Esophagus squamous epithelium (tissue), 5 donors: ENCODE measurements around the gene BEND3. TPM values are rescaled to one million over a fixed set of nuclear protein-coding genes. Genes with fewer than 3 reads are reported as not detected.

Source experiments
- DNase-seq: peaks from one replicate; lab custom pipeline; 2025; lab: John Stamatoyannopoulos, UW
- H3K27ac ChIP-seq, 4 donors: fragments of 200-600 bp; sonication (generic); one replicate each; pipeline ENCODE4 v1.5.1; 2016 to 2019; ENCODE audit warnings: mild to moderate bottlenecking in 1 of 4
- H3K27me3 ChIP-seq, 4 donors: fragments of 200-600 bp; sonication (generic); 1 replicate in 3 of 4; 2 replicates in 1 of 4; pipeline versions ENCODE4 v1.5.1 to v1.6.0; 2017 to 2021; ENCODE audit warnings: antibody characterized with exemption in 1 of 4
- H3K36me3 ChIP-seq, 3 donors: fragments of 200-600 bp; sonication (generic); one replicate each; pipeline ENCODE4 v1.5.1; 2016 to 2019
- H3K4me1 ChIP-seq, 3 donors: fragments of 200-600 bp; sonication (generic); one replicate each; pipeline ENCODE4 v1.5.1; 2017 to 2019
- H3K4me3 ChIP-seq, 4 donors: fragments of 200-600 bp; sonication (generic); 1 replicate in 3 of 4; 2 replicates in 1 of 4; pipeline ENCODE4 v1.5.1; 2016 to 2019; ENCODE audit warnings: mild to moderate bottlenecking in 2 of 4, moderate library complexity in 1 of 4
- H3K9me3 ChIP-seq, 3 donors: fragments of 200-600 bp; sonication (generic); one replicate each; pipeline ENCODE4 v1.5.1; 2016 to 2019
- CTCF ChIP-seq, 6 experiments: fragments of 450-650 bp in 4 of 6; fragments of 200-600 bp in 2 of 6; sonication (generic) in 2 of 6; IDR thresholded peaks; one replicate each; pipeline ENCODE4 v1.5.1; 2016 to 2019; ENCODE audit warnings: antibody characterized with exemption in 6 of 6, mild to moderate bottlenecking in 4 of 6, moderate library complexity in 4 of 6
- POLR2A ChIP-seq, 4 donors: fragments of 450-650 bp; IDR thresholded peaks; one replicate each; pipeline ENCODE4 v1.6.1; 2017; ENCODE audit warnings: antibody characterized with exemption in 4 of 4, mild to moderate bottlenecking in 4 of 4, moderate library complexity in 3 of 4
- WGBS, 2 donors: methylation state at CpG; one replicate each; pipeline ENCODE4 v1.1.5; 2018; 5-methylcytosine and 5-hydroxymethylcytosine counted together
- intact Hi-C: fragments of 100-400 bp; cut with DNase I; formaldehyde crosslinking; loops from one replicate; pipeline ENCODE4 v1.15.0; 2022
- total RNA-seq, 4 donors: library from RNA; depleted of rRNA; stranded (reverse); fragments of >200 nt; gene quantifications; one replicate each; pipeline ENCODE4 v1.1.0, GENCODE V29; 2016
- donor health status: DM: yes; HTN: yes; CAD: no.

BEND3 gene
- total RNA-seq, 4 donors from 2014 or later: 2.0 to 3.6 (median 2.8) TPM

GRCh38 chr6:107107791-107108190 is 7.5 kb downstream of the BEND3 start:
- intact Hi-C loops: no loop called here
- no peak overlapping the region for H3K4me3 ChIP-seq
- H3K36me3 ChIP-seq: no peaks in the 10 kb centered on the region
- H3K27me3 ChIP-seq: no peaks in the 10 kb centered on the region
- H3K27ac ChIP-seq: no peak overlapping the region
- H3K9me3 ChIP-seq: no peaks in the 10 kb centered on the region
- WGBS, 2 donors: 83 to 84% methylated on average over 4 of the region's 4 CpGs
- peaks cover 0 to 3% (median 0%) of the 10 kb centered on the region in 3 donors for H3K4me1 ChIP-seq
- DNase-seq: no peak
- no peak for TF ChIP-seq CTCF (IDR thresholded peaks at IDR 0.05)
- TF ChIP-seq POLR2A (IDR thresholded peaks at IDR 0.05): no peak

- Histone ChIP-seq H3K27ac (no peak overlapping the region), H3K36me3 (no peaks in the 10 kb centered on the region), H3K4me1 (peaks cover 0 to 3% (median 0%) of the 10 kb centered on the region in 3 donors), H3K4me3 (no peak overlapping the region), H3K9me3 (no peaks in the 10 kb centered on the region), H3K27me3 (no peaks in the 10 kb centered on the region)
- intact Hi-C loops: no loop called here
- WGBS, 2 donors: 75 to 86% methylated on average over 1 to 3 of the region's 3 CpGs
- no peak for TF ChIP-seq POLR2A (IDR thresholded peaks at IDR 0.05)
- TF ChIP-seq CTCF (IDR thresholded peaks at IDR 0.05): no peak
- DNase-seq: no peak
Measured at GRCh38 chr6:107106165-107106564, 9.2 kb downstream of the BEND3 start.

GRCh38 chr6:107105511-107106116 is 9.7 kb downstream of the BEND3 start:
- no peak overlapping the region for H3K4me3 ChIP-seq
- peaks cover 0 to 3% (median 0%) of the 10 kb centered on the region in 3 donors for H3K4me1 ChIP-seq
- intact Hi-C loops: no loop called here
- H3K9me3 ChIP-seq: no peaks in the 10 kb centered on the region
- H3K27me3 ChIP-seq: no peaks in the 10 kb centered on the region
- DNase-seq: no peak
- no peaks in the 10 kb centered on the region for H3K36me3 ChIP-seq
- H3K27ac ChIP-seq: no peak overlapping the region
- no peak for TF ChIP-seq CTCF (IDR thresholded peaks at IDR 0.05)
- no peak for TF ChIP-seq POLR2A (IDR thresholded peaks at IDR 0.05)
- 79 to 83% methylated on average over 5 to 7 of the region's 7 CpGs for WGBS, 2 donors

GRCh38 chr6:107103082-107103481 is 12.2 kb downstream of the BEND3 start:
- no peaks in the 10 kb centered on the region for H3K9me3 ChIP-seq
- 94 to 97% methylated on average over 5 to 6 of the region's 6 CpGs for WGBS, 2 donors
- no peaks in the 10 kb centered on the region for H3K4me1 ChIP-seq
- peaks cover 0 to 4% (median 0%) of the 10 kb centered on the region in 3 donors for H3K36me3 ChIP-seq
- no peak overlapping the region for H3K4me3 ChIP-seq
- TF ChIP-seq CTCF (IDR thresholded peaks at IDR 0.05): no peak
- no peak for TF ChIP-seq POLR2A (IDR thresholded peaks at IDR 0.05)
- H3K27ac ChIP-seq: no peak overlapping the region
- no peak for DNase-seq
- intact Hi-C loops: no loop called here
- no peaks in the 10 kb centered on the region for H3K27me3 ChIP-seq

- Histone ChIP-seq H3K27me3 (no peaks in the 10 kb centered on the region), H3K36me3 (peaks cover 0 to 7% (median 0%) of the 10 kb centered on the region in 3 donors), H3K4me3 (no peak overlapping the region), H3K27ac (no peak overlapping the region), H3K4me1 (no peaks in the 10 kb centered on the region), H3K9me3 (no peaks in the 10 kb centered on the region)
- DNase-seq: no peak
- TF ChIP-seq POLR2A (IDR thresholded peaks at IDR 0.05) (no peak), CTCF (IDR thresholded peaks at IDR 0.05) (no peak)
- intact Hi-C loops: no loop called here
- WGBS, 2 donors: 94 to 98% methylated on average over 6 to 7 of the region's 7 CpGs
Measured at GRCh38 chr6:107102414-107102805, 12.9 kb downstream of the BEND3 start.
